Breast epithelium (tissue), 4 donors: ENCODE results near the gene NSD2. TPM values are rescaled to one million over a fixed set of nuclear protein-coding genes. Genes with fewer than 3 reads are reported as not detected.
A peak's percentile ranks its signal among the peaks of the same experiment; 100 is the strongest.
"Not testable (repeated sequence)": the region's sequence is repeated elsewhere in the genome, so short reads cannot be mapped to it uniquely, and the experiment has no call there.

Experiments
- DNase-seq, 2 donors: peaks; one replicate each; pipeline ENCODE4 v3.0.0-alpha.2; 2019; ENCODE audit warnings: low spot score in 2 of 2
- H3K27ac ChIP-seq, 2 donors: fragments of 200-600 bp; sonication (generic) in 1 of 2; one replicate each; pipeline ENCODE4 v1.5.1; 2016 to 2019; ENCODE audit warnings: mild to moderate bottlenecking in 1 of 2
- H3K27me3 ChIP-seq, 2 donors: fragments of 200-600 bp; sonication (generic) in 1 of 2; one replicate each; pipeline versions ENCODE4 v1.5.1 to v1.6.0; 2017 to 2019; ENCODE audit warnings: control low read depth in 1 of 2, mild to moderate bottlenecking in 1 of 2
- H3K36me3 ChIP-seq: fragments of 200-600 bp; one replicate; pipeline ENCODE4 v1.5.1; 2019
- H3K4me1 ChIP-seq, 2 donors: fragments of 200-600 bp; sonication (generic); one replicate each; pipeline ENCODE4 v1.5.1; 2016 to 2019; ENCODE audit warnings: control low read depth in 1 of 2
- H3K4me3 ChIP-seq, 3 donors: fragments of 200-600 bp; sonication (generic); 1 replicate in 2 of 3; 2 replicates in 1 of 3; pipeline ENCODE4 v1.5.1; 2016 to 2019; ENCODE audit warnings: mild to moderate bottlenecking in 3 of 3, moderate library complexity in 2 of 3
- H3K9me3 ChIP-seq, 2 donors: fragments of 200-600 bp; sonication (generic) in 1 of 2; one replicate each; pipeline ENCODE4 v1.5.1; 2016 to 2019; ENCODE audit warnings: control low read depth in 1 of 2
- CTCF ChIP-seq, 3 donors: fragments of 450-650 bp; IDR thresholded peaks; one replicate each; pipeline ENCODE4 v1.5.1; 2016 to 2017; ENCODE audit warnings: antibody characterized with exemption in 3 of 3, mild to moderate bottlenecking in 3 of 3, moderate library complexity in 3 of 3
- POLR2A ChIP-seq: fragments of 450-650 bp; IDR thresholded peaks from one replicate; pipeline ENCODE4 v1.6.1; 2016; ENCODE audit warnings: antibody characterized with exemption, mild to moderate bottlenecking, moderate library complexity
- POLR2AphosphoS5 ChIP-seq, 3 donors: sonication (generic); formaldehyde crosslinking; IDR thresholded peaks; one replicate each; pipeline ENCODE4 v1.6.1; 2017; ENCODE audit warnings: antibody characterized with exemption in 3 of 3
- intact Hi-C: fragments of 100-400 bp; cut with DNase I; formaldehyde crosslinking; loops from one replicate; pipeline ENCODE4 v1.15.1; 2023; ENCODE audit warnings: low total_unique reads
- total RNA-seq, 3 donors: library from RNA; depleted of rRNA; stranded (reverse); fragments of >200 nt; gene quantifications; one replicate each; pipeline ENCODE4 v1.1.0, GENCODE V29; 2016

The NSD2 gene
- total RNA-seq, 3 donors from 2014 or later, result 24.6 to 36.7 (median 30.8) TPM

DNA sequence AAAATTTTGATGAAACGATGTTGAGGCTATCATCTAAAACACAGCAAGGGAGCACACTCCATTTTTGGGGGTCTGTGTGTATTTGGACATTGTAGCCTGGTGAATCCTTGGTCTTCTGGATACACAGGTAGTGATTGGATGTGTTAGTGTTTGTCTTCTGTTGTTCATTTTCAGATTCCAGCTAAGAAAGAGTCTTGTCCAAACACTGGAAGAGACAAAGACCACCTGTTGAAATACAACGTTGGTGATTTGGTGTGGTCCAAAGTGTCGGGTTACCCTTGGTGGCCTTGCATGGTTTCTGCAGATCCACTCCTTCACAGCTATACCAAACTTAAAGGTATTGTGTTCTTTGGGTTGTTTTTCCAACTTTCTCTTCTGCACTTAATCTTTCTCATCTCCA, 32.8 kb downstream of the NSD2 start:
- TF ChIP-seq POLR2A (no peak), CTCF (IDR thresholded peaks at IDR 0.05) (no peak), POLR2AphosphoS5 (IDR thresholded peaks at IDR 0.05) (no peak)
- Histone ChIP-seq H3K9me3 (no peaks in the 10 kb centered on the region), H3K4me3 (no peak overlapping the region), H3K36me3 (no peaks in the 10 kb centered on the region), H3K27me3 (no peaks in the 10 kb centered on the region), H3K27ac (no peak overlapping the region), H3K4me1 (no peaks in the 10 kb centered on the region)
- no peak for DNase-seq
- intact Hi-C loops, result loop anchor here (10.0 kb wide), 1 partner anchor 149 kb away; no protein-coding TSS in a partner anchor

- intact Hi-C loops, result loop anchor here (10.0 kb wide), 1 partner anchor 153 kb away; no protein-coding TSS in a partner anchor
- H3K27ac ChIP-seq, result no peak overlapping the region
- TF ChIP-seq POLR2AphosphoS5 (IDR thresholded peaks at IDR 0.05) (no peak), POLR2A (no peak), CTCF (IDR thresholded peaks at IDR 0.05) (no peak)
Observed at GRCh38 chr4:1907848-1908525, 36.8 kb downstream of the NSD2 start.

GRCh38 chr4:1909696-1910095, 38.5 kb downstream of the NSD2 start:
- not testable (repeated sequence) for H3K4me3 ChIP-seq, H3K4me1 ChIP-seq, DNase-seq, H3K9me3 ChIP-seq, H3K27ac ChIP-seq, H3K36me3 ChIP-seq, H3K27me3 ChIP-seq
- intact Hi-C loops, result loop anchor here (10.0 kb wide), 1 partner anchor 155 kb away; no protein-coding TSS in a partner anchor

More at GRCh38 chr4:1907848-1908525, 36.8 kb downstream of the NSD2 start:
- no peak overlapping the region for H3K4me3 ChIP-seq
- no peaks in the 10 kb centered on the region for H3K27me3 ChIP-seq
- H3K36me3 ChIP-seq, result no peaks in the 10 kb centered on the region
- DNase-seq, result no peak
- no peaks in the 10 kb centered on the region for H3K9me3 ChIP-seq
- H3K4me1 ChIP-seq, result no peaks in the 10 kb centered on the region

DNA sequence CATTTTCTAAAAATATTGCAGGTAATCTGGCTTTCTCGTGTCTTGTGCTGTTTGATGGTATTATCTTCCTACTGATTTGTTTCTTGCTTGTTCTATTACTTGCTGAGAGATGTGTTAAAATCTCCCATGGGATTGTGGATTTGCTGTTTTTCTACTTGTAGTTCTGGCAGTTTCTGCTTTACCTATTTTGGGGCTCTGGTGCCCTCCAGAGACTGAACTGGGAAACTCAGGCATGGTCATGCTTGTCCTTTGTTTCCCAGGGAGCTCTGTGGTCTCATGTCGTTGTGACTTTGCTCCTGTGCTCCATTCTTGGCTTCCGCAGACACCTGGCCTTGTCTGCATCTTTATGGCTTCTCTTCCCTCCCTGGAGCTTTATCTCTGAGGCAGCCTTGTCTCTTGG, 39.5 kb downstream of the NSD2 start:
- Histone ChIP-seq H3K4me3 (no peak overlapping the region), H3K36me3 (no peaks in the 10 kb centered on the region), H3K27me3 (no peaks in the 10 kb centered on the region), H3K27ac (no peak overlapping the region), H3K4me1 (no peaks in the 10 kb centered on the region), H3K9me3 (no peaks in the 10 kb centered on the region)
- intact Hi-C loops, result no loop called here
- no peak for TF ChIP-seq POLR2AphosphoS5 (IDR thresholded peaks at IDR 0.05)
- TF ChIP-seq POLR2A, result no peak
- peak in 1 of 3 donors; percentile 24 for TF ChIP-seq CTCF (IDR thresholded peaks at IDR 0.05)
- DNase-seq, result no peak

- H3K4me1 ChIP-seq, intact Hi-C loops, H3K27ac ChIP-seq, DNase-seq, H3K9me3 ChIP-seq, H3K27me3 ChIP-seq, H3K36me3 ChIP-seq, H3K4me3 ChIP-seq: not testable (repeated sequence)
Observed at GRCh38 chr4:1911316-1911715, 40.1 kb downstream of the NSD2 start.

DNA sequence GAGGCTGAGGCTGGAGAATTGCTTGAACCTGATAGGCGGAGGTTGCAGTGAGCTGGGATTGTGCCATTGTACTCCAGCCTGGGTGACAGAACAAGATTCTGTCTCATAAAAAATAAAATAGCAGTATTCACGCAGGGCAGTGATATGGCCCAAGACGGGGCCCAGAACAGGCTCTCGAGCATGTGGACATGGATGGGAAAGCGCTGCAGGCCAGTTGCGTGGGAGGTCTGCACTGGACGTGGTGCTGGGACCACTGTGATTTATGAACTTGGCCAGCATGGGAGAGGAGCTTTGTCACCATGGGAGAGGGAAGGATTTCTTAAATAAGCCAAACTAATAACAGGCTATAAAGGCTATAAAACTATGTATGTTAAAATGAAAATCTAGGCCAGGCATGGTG, 51.6 kb downstream of the NSD2 start:
- no peaks in the 10 kb centered on the region for H3K9me3 ChIP-seq
- no peaks in the 10 kb centered on the region for H3K36me3 ChIP-seq
- no peak overlapping the region for H3K27ac ChIP-seq
- no peak for TF ChIP-seq POLR2AphosphoS5 (IDR thresholded peaks at IDR 0.05)
- TF ChIP-seq POLR2A, result no peak
- TF ChIP-seq CTCF (IDR thresholded peaks at IDR 0.05), result no peak
- intact Hi-C loops, result no loop called here
- no peak for DNase-seq
- no peak overlapping the region for H3K4me3 ChIP-seq
- no peaks in the 10 kb centered on the region for H3K27me3 ChIP-seq
- no peaks in the 10 kb centered on the region for H3K4me1 ChIP-seq
